NCI-H2171 treated with DMSO at 0.1 percent for 48 hours (cell line): Measurements from ENCODE around the gene ARHGEF37.
"Not testable (repeated sequence)": the region's sequence is repeated elsewhere in the genome, so short reads cannot be mapped to it uniquely, and the experiment has no call there.

Experiments
- DNase-seq: peaks from one replicate; lab custom pipeline; 2025; lab: John Stamatoyannopoulos, UW

Gene ARHGEF37

DNA sequence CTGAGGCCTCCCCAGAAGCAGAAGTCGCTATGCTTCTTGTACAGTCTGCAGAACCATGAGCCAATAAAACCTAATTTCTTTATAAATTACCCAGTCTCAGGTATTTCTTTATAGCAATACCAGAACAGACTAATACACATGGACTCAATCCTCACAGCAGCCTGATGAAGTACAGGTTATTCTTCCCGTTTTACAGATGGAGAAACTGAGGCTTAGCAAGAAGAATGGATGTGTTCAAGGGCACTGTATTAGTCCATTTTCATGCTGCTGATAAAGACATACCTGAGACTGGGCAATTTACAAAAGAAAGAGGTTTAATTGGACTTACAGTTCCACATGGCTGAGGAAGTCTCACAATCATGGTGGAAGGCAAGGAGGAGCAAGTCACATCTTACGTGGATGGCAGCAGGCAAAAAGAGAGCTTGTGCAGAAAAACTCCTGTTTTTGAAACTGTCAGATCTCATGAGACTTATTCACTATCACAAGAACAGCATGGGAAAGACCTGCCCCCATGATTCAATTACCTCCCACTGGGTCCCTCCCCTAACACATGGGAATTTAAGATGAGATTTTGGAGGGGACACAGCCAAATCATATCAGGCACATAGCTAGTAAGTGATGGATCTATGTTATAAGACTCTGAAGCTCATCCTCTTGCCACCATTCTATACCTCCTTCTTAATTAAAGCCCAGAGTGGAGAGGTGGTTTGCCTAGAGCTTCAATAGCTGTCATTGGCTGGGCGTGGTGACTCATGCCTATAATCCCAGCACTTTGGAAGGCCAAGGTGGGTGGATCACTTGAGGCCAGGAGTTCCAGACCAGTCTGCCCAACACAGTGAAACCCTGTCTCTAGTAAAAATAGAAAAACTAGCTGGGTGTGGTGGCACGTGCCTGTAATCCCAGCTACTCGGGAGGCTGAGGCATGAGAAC is 67.4 kb downstream of the ARHGEF37 start:
- not testable (repeated sequence) for DNase-seq

GRCh38 chr5:149649730-149650129 is 68.4 kb downstream of the ARHGEF37 start:
- not testable (repeated sequence) for DNase-seq

DNA sequence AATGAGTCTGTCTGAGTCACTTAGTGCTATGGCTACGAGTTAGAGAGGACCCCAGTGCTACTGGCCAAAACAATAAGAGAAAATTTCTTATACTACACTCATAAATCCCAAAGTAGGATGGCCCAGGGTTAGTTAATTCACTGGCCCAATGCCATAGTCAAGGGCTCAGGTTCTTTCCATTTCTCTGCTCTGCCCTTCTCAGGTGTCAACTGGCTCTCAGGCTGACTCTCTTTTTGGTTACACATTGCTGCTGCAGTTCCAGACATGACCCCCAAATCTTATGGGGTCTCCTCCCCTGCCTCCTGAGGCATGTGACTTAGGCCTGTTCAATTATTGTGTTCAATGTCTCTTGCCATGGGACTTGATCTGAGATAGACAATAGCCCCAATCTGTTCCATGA is 70.4 kb downstream of the ARHGEF37 start:
- peak; percentile 10 for DNase-seq

DNA sequence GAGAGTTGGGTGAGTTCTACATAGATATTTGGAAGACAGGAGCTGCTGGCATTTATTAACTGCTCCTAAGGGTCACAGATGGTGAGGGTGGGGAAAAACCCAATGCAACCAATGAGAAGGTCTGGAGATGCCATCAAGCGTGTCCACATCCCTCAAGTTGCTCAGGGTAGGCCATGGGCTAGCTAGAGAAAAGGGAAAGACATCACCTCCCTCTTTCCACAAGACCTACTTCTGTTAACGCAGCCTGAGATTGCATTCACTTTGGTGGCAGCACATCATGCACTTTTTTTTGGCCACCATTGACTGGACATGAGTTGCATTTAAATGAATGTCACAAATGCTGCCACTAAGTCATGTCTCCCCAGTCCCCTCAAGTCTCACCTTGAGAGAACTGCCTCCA is 71.4 kb downstream of the ARHGEF37 start:
- DNase-seq = no peak

- no peak for DNase-seq
Observed at GRCh38 chr5:149654231-149654630, 72.9 kb downstream of the ARHGEF37 start.

- no peak for DNase-seq
Observed at GRCh38 chr5:149654883-149655505, 73.7 kb downstream of the ARHGEF37 start.

DNA sequence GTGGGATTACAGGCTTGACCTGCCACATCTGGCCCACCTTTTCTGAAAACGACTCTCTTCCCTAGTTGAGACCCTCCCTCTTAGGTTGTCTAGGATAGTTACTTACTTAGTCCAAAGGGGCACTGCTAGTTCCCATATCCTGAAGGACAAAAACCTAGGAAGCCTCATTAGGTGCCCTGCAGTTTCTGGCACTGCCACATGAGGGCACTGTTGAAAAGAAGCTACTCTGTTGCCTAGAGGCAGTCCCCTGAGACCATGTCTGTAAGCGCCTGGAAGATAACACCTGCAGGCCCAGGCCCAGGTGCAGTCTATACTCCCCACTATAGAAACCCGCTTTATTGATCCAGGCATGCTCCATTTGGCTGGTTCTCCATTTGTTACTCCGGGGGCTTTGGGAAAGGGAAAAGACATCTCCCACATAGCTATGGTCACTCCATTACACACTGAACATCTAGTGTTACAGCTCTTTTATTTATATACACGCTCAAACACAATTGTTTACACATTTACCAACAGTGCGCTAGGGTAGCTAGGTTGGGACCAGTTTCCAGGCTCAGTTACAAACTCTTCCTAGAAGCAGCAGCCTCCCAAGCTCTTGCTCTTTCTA is 75.4 kb downstream of the ARHGEF37 start:
- DNase-seq = peak; percentile 69

GRCh38 chr5:149657324-149657723 is 76.0 kb downstream of the ARHGEF37 start:
- no peak for DNase-seq

GRCh38 chr5:149658299-149658698 is 77.0 kb downstream of the ARHGEF37 start:
- no peak for DNase-seq

- no peak for DNase-seq
Observed at GRCh38 chr5:149664083-149664482, 82.8 kb downstream of the ARHGEF37 start.

- no peak for DNase-seq
Observed at GRCh38 chr5:149664666-149665415, 83.5 kb downstream of the ARHGEF37 start.

DNA sequence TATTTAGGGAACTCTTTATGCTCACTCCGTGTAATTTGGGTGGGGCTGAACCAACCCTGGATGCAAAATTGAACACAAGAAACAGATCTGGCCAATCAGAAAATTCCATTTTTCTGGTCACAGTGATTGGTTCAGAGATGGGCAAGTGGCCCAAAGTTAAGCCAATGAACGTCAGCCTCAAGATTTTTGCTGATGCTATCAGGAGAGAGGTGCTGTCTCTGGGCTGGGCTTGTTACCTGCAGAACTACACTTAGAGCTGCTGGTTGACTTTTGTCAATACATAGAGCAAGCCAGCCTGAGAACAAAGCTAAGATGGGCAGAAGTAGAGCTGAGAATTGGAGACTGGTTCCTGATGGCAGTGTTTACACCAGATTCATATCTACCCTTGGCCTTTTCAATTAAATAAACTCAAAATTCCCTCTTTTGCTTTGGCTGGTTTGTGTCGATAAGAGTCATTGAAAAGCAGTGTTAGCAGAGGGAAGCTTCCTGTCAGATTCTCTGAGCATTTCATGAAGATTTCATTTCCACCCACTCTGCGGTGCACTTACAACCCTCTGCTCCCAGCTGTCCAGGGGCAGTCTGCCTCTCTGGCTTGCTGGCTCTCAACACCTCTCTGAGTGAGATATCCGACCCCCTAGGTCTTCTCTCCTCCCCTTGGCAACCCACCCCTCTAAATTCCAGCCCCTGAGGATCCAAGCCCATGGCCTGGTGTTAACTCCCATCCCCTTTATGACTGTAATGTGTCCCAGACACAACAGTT is 84.3 kb downstream of the ARHGEF37 start:
- DNase-seq = no peak

DNA sequence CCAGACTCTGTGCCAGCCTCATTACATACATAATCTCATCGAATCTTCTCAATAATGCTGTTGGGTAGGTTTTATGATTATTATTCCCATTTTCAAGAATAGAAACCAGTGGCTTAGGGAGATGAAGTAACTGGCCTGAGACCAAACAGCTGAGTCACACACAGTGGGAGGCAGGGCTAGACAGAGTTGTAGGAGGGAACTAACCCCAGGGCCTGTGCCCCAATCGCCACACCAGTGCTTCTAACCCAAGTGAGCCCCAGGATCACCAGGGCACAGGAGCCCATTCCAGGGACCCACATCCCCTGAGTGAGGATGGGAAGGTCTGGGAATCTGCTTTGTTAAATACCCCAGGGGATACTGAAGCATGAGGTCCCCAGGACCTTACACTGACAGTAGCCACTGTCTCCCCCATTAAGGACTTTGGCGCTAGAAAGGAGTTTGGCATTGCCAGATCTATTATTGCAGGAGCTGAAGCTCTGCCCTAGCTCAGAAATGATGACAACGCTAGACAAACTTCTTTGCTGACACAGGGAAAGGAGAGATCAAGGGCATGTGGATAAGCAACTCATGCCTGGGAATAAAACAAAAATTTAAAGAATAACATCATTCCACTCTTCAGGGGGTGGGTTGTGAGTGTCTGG is 85.0 kb downstream of the ARHGEF37 start:
- no peak for DNase-seq

GRCh38 chr5:149667084-149667828 is 86.0 kb downstream of the ARHGEF37 start:
- DNase-seq = peak; percentile 1

- DNase-seq = no peak
Observed at GRCh38 chr5:149667829-149668330, 86.6 kb downstream of the ARHGEF37 start.

- DNase-seq = not testable (repeated sequence)
Observed at GRCh38 chr5:149669273-149669672, 88.0 kb downstream of the ARHGEF37 start.

DNA sequence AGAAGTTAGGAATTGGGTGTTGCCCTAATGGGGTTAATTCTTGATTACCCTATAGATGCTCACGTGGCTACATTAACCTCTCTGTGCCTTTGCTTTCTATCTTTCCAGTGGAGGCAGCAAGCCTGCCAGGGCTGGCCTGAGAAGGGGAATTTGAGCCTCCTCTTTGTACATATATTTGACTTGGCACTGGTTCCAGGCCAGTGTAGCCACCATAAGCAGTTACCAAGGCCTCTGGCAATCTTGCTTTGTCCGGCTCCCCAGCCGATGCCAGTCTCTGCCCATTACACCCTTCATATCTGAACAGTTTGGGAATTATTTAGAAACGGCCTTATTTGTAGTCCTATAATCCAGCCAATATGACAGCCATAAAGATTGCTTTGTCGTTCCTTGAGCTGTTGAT is 90.2 kb downstream of the ARHGEF37 start:
- DNase-seq = no peak

DNA sequence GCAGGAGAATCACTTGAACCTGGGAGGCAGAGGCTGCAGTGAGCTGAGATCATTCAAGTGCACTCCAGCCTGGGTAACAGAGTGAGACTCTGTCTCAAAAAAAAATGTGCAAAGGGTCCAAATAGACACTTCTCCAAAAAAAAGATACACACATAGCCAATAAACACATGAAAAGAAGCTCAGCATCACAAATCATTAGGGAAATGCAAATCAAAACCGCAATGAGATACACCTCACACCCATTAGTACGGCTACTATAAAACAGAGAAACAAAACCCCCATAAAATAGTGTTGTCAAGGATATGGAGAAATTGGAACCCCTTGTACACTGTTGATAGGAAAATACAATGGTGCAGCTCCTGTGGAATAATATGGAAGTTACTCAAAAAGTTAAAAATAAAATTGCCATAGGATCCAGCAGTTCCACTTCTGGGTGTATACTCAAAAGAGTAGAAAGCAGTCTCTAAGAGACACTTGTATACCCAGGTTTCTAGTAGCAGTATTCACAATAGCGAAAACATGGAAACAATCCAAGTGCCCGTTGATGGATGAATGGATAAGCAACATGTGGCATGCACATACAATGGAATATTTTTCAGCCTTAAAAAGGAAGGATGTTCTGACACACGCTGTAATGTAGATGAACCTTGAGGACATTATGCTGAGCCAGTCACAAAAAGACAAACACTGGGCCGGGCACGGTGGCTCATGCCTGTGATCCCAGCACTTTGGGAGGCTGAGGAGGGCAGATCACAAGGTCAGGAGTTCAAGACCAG is 91.6 kb downstream of the ARHGEF37 start:
- DNase-seq = no peak

DNA sequence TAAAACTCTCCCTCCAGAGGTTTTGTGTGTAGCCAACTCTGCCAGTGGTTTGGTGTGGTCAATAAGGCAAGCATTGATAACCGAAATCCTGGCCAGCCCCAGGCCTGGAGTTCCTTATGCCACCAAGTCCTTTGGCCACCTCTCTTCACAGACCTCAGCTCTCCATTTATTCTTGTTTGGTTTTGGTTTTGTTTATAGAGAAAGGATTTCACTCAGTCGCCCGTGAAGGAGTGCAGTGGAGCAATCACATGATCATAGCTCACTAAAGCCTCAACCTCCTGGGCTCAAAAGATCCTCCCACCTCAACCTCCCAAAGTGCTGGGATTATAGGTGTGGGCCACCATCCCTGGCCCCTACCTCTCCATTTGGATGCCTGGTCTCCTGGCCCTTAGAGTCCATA is 93.4 kb downstream of the ARHGEF37 start:
- DNase-seq = no peak
